T-helper 17 cell (primary cell): ENCODE measurements around the gene ERBB3. TPM values are rescaled to one million over a fixed set of nuclear protein-coding genes. Genes with fewer than 3 reads are reported as not detected.

Experiments used
- ATAC-seq: fragments of 150-1000 bp; cut with Tn5 transposase; 2 replicates; pipeline ENCODE4 v1.10.0; 2021; ENCODE audit warnings: mild to moderate bottlenecking, moderate library complexity
- DNase-seq, 3 donors: peaks; one replicate each; pipeline versions ENCODE4 v3.0.0 to v3.0.0-alpha.2; 2020 to 2021
- H3K9me3 ChIP-seq: one replicate; pipeline ENCODE4 v1.7.0; 2013; ENCODE audit warnings: low read length, mild to moderate bottlenecking; ENCODE audit not compliant: control insufficient read depth, poor library complexity, severe bottlenecking
- H3K27ac Mint-ChIP-seq: one replicate; pipeline ENCODE4 v1.8.0; 2022; ENCODE audit warnings: mild to moderate bottlenecking, moderate library complexity, mixed read lengths
- H3K27me3 Mint-ChIP-seq: one replicate; pipeline ENCODE4 v1.8.0; 2022; ENCODE audit warnings: mixed read lengths
- H3K36me3 Mint-ChIP-seq: one replicate; pipeline ENCODE4 v1.8.0; 2022; ENCODE audit warnings: low read depth, mixed read lengths
- H3K4me1 Mint-ChIP-seq: one replicate; pipeline ENCODE4 v1.8.0; 2022; ENCODE audit warnings: mild to moderate bottlenecking, mixed read lengths
- H3K4me3 Mint-ChIP-seq: one replicate; pipeline ENCODE4 v1.8.0; 2022; ENCODE audit warnings: mild to moderate bottlenecking, moderate library complexity, mixed read lengths
- total RNA-seq, 4 donors: library from RNA in 2 of 4; stranded (reverse) in 2 of 4; gene quantifications; one replicate each; pipeline ENCODE4 v1.2.3 and lab custom pipeline; 2022 to 2026

ERBB3 gene
- total RNA-seq, 2 donors from 2014 or later: 0.60 to 0.80 TPM

GRCh38 chr12:56143217-56143616 is 63.3 kb downstream of the ERBB3 start:
- ATAC-seq (peak; percentile 47), DNase-seq (no peak)
- Mint-ChIP-seq H3K36me3 (peaks cover 11% of the 10 kb centered on the region), H3K4me1 (peaks cover 35% of the 10 kb centered on the region), H3K4me3 (no peak overlapping the region), H3K27me3 (no peaks in the 10 kb centered on the region), H3K27ac (peak overlapping the region; percentile 91)
- no peaks in the 10 kb centered on the region for H3K9me3 ChIP-seq

GRCh38 chr12:56143870-56144269 is 63.9 kb downstream of the ERBB3 start:
- no peaks in the 10 kb centered on the region for H3K9me3 ChIP-seq
- H3K4me1 Mint-ChIP-seq: peaks cover 29% of the 10 kb centered on the region
- DNase-seq (no peak), ATAC-seq (no peak)
- no peaks in the 10 kb centered on the region for H3K27me3 Mint-ChIP-seq
- H3K27ac Mint-ChIP-seq: peak overlapping the region; percentile 91
- no peak overlapping the region for H3K4me3 Mint-ChIP-seq
- peaks cover 8% of the 10 kb centered on the region for H3K36me3 Mint-ChIP-seq

GRCh38 chr12:56145217-56145616 is 65.3 kb downstream of the ERBB3 start:
- H3K9me3 ChIP-seq: no peaks in the 10 kb centered on the region
- DNase-seq (no peak), ATAC-seq (no peak)
- Mint-ChIP-seq H3K4me3 (no peak overlapping the region), H3K36me3 (peaks cover 6% of the 10 kb centered on the region), H3K4me1 (peaks cover 25% of the 10 kb centered on the region), H3K27ac (no peak overlapping the region), H3K27me3 (no peaks in the 10 kb centered on the region)

- no peaks in the 10 kb centered on the region for H3K9me3 ChIP-seq
- Mint-ChIP-seq H3K27ac (peak overlapping the region; percentile 79), H3K4me1 (peaks cover 32% of the 10 kb centered on the region), H3K4me3 (no peak overlapping the region), H3K27me3 (no peaks in the 10 kb centered on the region), H3K36me3 (no peaks in the 10 kb centered on the region)
- ATAC-seq (no peak), DNase-seq (no peak)
These were observed 66.8 kb downstream of the ERBB3 start for GRCh38 chr12:56146492-56147460.

GRCh38 chr12:56150563-56150962 is 70.6 kb downstream of the ERBB3 start:
- peaks cover 30% of the 10 kb centered on the region for H3K4me1 Mint-ChIP-seq
- H3K9me3 ChIP-seq: no peaks in the 10 kb centered on the region
- ATAC-seq: no peak
- H3K36me3 Mint-ChIP-seq: no peaks in the 10 kb centered on the region
- DNase-seq: no peak
- no peaks in the 10 kb centered on the region for H3K27me3 Mint-ChIP-seq
- peak overlapping the region; percentile 93 for H3K27ac Mint-ChIP-seq
- peak overlapping the region; percentile 71 for H3K4me3 Mint-ChIP-seq

GRCh38 chr12:56151672-56152131 is 71.7 kb downstream of the ERBB3 start:
- H3K4me3 Mint-ChIP-seq: peak overlapping the region; percentile 91
- peaks cover 27% of the 10 kb centered on the region for H3K4me1 Mint-ChIP-seq
- peak; percentile 41 to 49 (median 46) for DNase-seq
- H3K27me3 Mint-ChIP-seq: no peaks in the 10 kb centered on the region
- peak; percentile 75 for ATAC-seq
- peak overlapping the region; percentile 93 for H3K27ac Mint-ChIP-seq
- H3K9me3 ChIP-seq: no peaks in the 10 kb centered on the region
- no peaks in the 10 kb centered on the region for H3K36me3 Mint-ChIP-seq

GRCh38 chr12:56152132-56152755 is 72.3 kb downstream of the ERBB3 start, which contains the start of gene MYL6B:
TSS of gene MYL6B (plus strand) at chr12:56152587. CDS start at chr12:56153919, 1,332 bp downstream.
- Mint-ChIP-seq H3K27ac (peak within 1 kb of the TSS; percentile 93), H3K36me3 (no peaks in the 10 kb centered on the region), H3K27me3 (no peaks in the 10 kb centered on the region), H3K4me1 (peaks cover 27% of the 10 kb centered on the region), H3K4me3 (peak within 1 kb of the TSS; percentile 91)
- ATAC-seq: peak; percentile 95
- DNase-seq: peak; percentile 85 to 89 (median 87)
- H3K9me3 ChIP-seq: no peaks in the 10 kb centered on the region

Other genes with a start within 250 kb of the ERBB3 start
- not detected for gene MMP19, start 237.2 kb upstream of the ERBB3 start, total RNA-seq
- 10 to 100 TPM; 21.9 to 23.3 TPM for gene PYM1, start 152.3 kb upstream of the ERBB3 start, total RNA-seq
- 1,000 to 10,000 TPM in 1 of 2 donors, 100 to 1,000 TPM in 1; 870 to 1,080 TPM for gene DGKA, start 149.0 kb upstream of the ERBB3 start, total RNA-seq
- under 1 TPM in 1 of 2 donors, not detected in 1; 0.63 TPM for gene PMEL, start 114.1 kb upstream of the ERBB3 start, total RNA-seq
- 10 to 100 TPM; 12.2 to 18.7 TPM for gene CDK2, start 113.3 kb upstream of the ERBB3 start, total RNA-seq
- 10 to 100 TPM; 56.4 to 57.0 TPM for gene RAB5B, start 106.1 kb upstream of the ERBB3 start, total RNA-seq
- 1 to 10 TPM; 1.5 to 2.2 TPM for gene SUOX, start 82.9 kb upstream of the ERBB3 start, total RNA-seq
- 1 to 10 TPM; 3.9 to 9.4 TPM for gene IKZF4, start 59.1 kb upstream of the ERBB3 start, total RNA-seq
- 10 to 100 TPM; 46.9 to 72.3 TPM for gene RPS26, start 38.2 kb upstream of the ERBB3 start, total RNA-seq
- gene PA2G4, start 24.4 kb downstream of the ERBB3 start, total RNA-seq: 10 to 100 TPM; 62.0 to 76.2 TPM
- 1,000 to 10,000 TPM; 5,484 to 5,668 TPM for gene RPL41, start 36.5 kb downstream of the ERBB3 start, total RNA-seq
- 1 to 10 TPM; 6.8 to 8.7 TPM for gene ZC3H10, start 38.1 kb downstream of the ERBB3 start, total RNA-seq
- gene ESYT1, start 48.1 kb downstream of the ERBB3 start, total RNA-seq: 100 to 1,000 TPM; 178 to 211 TPM
- 1 to 10 TPM; 5.4 to 9.0 TPM for gene MYL6B, start 72.4 kb downstream of the ERBB3 start, total RNA-seq
- gene MYL6, start 78.2 kb downstream of the ERBB3 start, total RNA-seq: 100 to 1,000 TPM; 741 to 784 TPM
- gene SMARCC2, start 109.3 kb downstream of the ERBB3 start, total RNA-seq: 100 to 1,000 TPM; 130 to 138 TPM
- 10 to 100 TPM; 35.5 to 37.4 TPM for gene RNF41, start 141.8 kb downstream of the ERBB3 start, total RNA-seq
- 10 to 100 TPM; 12.5 to 19.4 TPM for gene NABP2, start 144.2 kb downstream of the ERBB3 start, total RNA-seq
- gene SLC39A5, start 149.9 kb downstream of the ERBB3 start, total RNA-seq: not detected
- 10 to 100 TPM; 30.8 to 33.4 TPM for gene ANKRD52, start 178.2 kb downstream of the ERBB3 start, total RNA-seq
- gene COQ10A, start 186.8 kb downstream of the ERBB3 start, total RNA-seq: 10 to 100 TPM; 28.7 to 34.4 TPM
- 100 to 1,000 TPM; 189 to 197 TPM for gene CS, start 220.2 kb downstream of the ERBB3 start, total RNA-seq
- 10 to 100 TPM; 47.4 to 53.4 TPM for gene CNPY2, start 235.8 kb downstream of the ERBB3 start, total RNA-seq